HG02763 (cell line): ENCODE data around the gene AUTS2.

Experiments used
- ATAC-seq: cut with Tn5 transposase; IDR thresholded peaks from one replicate; pipeline ENCODE4 v1.9.1; 2021; ENCODE audit warnings: mild to moderate bottlenecking, moderate library complexity; ENCODE audit not compliant: unreplicated experiment

Gene AUTS2

DNA sequence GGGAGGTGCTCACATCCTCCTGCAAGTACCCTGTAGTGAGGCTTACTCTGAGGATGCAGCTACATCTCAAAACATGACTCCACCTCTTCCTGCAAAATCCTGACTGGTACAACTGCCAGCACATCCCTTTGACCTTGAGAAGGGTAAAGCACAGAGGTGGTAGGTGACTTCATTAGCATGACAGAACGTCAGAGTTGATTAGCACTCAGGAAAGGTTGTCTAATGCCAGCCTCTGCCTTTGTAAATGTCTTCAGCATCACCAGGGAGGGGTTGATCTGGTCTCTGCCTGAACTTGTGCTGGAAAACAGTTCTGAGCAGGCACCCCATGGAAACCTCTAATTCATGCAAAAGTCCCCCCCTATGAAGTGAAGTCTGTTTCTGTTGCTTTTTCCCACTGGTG is 942.4 kb downstream of the AUTS2 start:
- ATAC-seq: no peak

DNA sequence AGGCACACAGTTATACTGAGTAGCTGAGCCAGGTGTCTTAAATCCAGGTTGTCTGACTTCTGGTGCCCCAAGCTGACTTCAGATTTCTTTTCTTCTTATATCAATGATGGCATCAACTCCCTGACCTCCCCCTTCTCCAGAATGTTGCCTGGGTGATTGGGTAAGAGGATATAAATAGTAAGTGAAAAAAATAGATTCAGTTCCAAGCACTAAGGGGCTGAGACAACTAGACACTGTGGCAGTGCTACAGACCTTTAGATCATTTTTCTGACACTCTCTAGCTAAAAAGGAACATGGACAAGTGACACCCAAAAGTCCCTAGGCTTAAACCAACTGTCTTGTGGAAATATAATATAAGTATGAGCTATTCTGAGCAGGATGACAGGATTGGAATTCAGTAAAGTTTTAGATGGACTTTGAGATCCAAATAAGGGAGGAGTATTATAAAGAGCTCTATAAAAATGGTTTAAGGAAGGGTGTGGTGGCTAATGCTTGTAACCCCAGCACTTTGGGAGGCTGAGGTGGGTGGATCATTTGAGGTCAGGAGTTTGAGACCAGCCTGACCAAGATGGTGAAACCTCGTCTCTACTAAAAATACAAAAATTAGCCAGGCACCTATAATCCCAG is 944.6 kb downstream of the AUTS2 start:
- no peak for ATAC-seq

DNA sequence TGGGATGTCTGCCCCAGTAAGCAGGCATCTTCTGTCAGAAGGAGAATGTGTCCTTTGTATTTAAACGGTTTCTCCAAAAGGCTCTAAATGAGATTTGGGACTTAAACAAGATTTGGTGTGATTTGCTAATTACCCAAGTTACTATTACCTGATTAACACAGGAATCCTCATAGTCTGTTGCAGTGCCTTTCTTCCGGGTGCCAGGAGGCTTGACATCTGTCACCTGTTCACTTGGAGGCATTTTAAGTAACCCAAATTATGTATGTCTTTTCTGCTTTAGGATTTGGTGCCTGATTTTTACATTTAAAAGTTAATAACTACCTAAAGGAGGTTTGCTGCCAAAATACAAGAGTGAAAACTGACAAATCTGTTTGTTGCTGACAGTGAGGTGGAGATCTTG is 945.7 kb downstream of the AUTS2 start:
- ATAC-seq: no peak

DNA sequence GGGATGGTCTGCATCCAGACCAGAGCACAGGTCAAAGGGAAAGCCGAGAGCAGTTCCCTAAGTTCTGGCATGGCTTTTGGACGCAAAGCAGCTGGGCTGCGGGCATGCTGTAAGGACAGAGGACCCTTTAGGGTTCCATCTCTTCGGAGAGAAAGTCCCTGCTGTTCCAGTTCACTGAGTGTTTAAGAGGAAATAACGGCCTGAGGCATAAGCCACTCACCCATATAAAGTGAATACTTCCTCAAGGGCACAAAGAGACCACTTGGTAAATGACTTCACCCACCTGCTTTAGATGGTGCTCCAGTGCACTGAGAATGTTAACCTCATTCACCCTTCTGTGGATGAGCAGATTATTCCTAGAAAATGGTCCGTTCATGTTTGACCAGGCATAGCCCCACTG is 946.9 kb downstream of the AUTS2 start:
- no peak for ATAC-seq

DNA sequence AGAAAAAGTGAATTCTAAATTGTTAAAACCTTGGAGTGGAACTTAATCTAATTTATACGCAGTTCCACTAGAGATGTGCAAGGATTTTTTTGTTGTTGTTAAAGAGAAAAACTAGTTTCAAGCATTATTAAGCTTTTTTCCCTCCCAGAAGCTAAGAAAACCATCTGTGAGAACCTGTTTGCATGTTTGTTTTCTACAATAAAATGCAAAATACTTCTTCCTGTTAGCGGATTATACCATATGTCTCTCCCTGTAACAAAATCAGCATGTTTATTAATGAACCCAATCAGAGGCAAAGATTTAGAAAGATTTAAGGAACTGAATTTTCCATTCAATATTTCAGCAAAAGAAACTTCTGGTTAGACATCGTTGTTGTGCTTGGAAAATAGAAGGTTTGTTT is 953.9 kb downstream of the AUTS2 start:
- ATAC-seq: no peak

DNA sequence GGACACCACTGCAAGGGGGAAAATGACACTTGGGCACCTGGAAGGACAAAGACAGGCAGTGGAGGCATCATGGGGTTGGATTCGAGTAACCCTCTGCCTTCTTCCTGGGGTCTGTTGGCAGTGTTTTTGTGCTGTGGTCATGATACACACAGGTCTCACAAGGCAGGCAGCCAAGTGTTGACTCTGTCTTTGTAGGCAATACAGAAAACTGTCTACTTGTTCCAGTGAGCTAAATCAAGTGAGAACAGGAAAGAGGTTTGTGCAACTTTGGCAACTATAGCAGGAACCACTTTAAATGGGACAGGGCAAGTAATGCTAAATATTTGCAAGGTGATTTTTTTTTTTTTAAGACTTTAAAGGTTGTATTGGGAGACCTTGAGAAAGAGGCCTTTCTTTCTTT is 955.1 kb downstream of the AUTS2 start:
- no peak for ATAC-seq

DNA sequence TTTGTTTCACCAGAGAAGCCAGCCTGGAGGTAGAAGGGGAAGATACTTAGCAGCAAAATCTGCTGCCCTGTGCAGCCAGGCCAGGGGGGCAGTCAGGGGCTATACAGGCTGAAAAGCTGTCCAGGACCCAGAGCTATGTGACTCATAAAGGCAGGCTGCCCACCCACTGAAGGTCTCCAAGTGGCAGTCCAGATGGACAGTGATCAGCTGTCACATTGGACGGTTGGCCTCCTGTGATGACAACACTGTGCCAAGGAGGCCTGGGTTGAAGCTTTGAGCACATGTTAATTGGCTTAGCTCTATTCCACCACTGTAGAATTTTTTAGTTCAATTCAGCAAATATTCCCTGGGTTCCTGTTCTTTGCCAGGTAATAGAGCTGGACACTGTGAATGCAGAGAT is 956.4 kb downstream of the AUTS2 start:
- no peak for ATAC-seq

DNA sequence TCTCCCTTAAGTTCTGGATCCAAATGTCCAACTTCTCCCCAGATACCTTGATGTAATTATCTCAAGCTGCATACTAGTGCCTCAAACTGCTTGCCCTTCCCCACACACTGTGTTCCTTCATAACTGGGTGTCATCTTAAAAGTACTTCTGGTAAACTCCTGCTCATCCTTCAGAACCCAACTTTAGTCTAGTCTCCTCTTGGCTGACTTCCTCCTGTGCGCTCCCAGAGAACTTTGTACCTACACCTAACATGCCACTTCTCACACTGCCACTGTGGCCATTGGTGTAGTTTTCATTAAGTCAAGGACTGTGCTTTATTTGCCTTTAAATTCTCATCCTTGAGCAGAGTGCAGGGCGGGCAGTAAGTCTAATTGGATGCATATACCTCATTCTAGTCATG is 958.5 kb downstream of the AUTS2 start:
- ATAC-seq: no peak

DNA sequence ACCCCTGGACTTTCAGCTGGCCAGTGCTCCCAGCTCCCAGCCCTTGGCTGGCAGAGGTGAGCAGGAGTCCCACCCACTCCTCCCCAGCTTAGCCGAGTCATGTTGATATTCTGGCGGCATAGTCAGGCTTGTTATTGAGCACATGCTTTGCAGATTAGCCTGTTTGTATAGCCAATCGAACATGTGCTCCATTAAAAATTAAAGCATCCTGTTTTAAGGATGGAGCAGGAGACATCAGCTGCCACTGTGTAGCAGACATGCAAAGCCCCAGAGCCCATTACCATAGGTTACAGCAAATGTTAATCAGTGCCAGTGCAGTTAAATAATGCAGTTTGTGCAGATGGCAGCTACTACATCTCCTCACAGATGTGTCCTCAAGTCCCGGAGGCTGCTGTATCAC is 959.1 kb downstream of the AUTS2 start:
- no peak for ATAC-seq

DNA sequence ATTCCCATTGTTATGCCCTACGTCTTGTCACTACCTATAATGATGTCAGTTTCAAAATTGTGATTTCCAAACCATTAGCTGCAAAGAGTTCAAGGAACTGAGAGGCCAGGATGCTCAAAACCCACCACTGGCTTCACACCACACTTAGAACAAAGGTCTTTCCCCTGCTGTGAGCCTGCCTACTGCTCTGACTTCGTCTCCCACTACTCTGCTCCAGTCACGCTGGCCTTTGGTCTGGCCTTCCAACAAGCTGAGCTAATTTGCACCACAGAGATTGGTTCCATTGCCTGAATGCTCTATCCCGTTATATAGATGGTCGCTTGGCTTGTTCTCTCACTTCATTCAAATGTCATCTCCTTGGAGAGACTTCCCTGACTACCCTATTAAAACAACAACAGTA is 961.5 kb downstream of the AUTS2 start:
- no peak for ATAC-seq

DNA sequence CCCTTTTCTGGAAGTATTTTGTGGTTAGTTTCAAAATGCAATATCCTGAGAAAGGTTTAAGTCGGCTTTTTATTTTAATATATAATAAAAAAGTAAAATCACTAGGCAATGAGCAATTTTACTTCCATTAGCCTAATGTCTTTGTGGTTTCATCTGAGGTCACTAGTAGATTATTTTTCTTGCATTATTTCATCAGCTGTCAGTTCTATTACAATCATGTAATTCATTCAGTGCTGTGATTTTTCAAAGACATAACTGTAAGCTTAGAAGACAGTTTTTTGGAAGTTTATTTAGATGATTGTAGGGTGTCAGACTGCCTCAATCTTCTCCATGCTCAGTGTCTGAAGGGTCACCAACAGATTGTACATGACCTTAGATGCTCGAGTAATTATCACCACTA is 965.7 kb downstream of the AUTS2 start:
- ATAC-seq: no peak

DNA sequence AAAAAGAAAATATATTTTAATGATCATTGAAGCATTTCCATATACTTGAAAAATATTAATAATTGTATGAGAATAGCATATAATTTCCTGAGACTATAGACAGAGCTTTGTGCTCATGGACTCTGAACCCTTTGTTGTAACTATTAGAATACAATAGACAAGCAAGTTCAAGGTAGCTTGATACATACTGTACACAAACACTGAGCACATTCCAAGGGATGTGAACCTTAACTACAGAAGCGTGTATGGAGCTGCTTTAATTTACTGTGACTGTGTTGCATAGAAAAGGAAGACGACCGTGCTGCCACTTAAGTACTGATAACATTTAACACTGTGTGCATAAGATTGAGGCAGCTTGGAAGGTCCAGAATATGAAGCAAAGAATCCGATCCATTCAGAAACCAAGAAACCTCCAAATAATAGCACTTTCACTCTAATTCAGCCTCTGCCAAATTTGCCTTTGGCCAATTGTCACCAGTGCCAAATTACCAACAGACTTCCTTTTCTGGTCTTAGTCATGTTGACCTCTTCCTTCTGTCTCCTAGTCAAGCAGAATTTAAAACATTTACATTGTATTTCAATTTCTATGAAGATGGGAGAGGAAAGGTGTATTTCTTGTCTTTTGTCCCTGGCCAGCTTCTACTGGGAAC is 967.6 kb downstream of the AUTS2 start:
- no peak for ATAC-seq

DNA sequence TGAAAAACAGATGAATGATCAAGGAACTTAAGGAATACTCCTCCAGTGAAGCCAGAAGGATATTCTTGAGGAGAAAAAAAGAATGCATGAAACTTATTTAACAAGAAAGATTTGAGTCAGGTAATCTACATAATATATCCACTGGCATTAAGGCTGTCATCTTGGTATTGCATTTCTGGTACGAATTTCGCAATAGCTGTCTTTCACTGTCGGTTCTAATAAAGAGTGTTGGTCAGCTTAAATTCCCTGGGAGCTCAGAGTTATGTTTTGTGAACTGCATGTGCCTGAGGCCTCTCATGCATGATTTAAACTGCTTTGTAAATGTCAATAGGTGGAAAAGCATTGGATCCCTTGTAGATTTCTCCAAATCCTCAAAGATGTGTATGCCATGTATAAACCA is 968.4 kb downstream of the AUTS2 start:
- no peak for ATAC-seq

DNA sequence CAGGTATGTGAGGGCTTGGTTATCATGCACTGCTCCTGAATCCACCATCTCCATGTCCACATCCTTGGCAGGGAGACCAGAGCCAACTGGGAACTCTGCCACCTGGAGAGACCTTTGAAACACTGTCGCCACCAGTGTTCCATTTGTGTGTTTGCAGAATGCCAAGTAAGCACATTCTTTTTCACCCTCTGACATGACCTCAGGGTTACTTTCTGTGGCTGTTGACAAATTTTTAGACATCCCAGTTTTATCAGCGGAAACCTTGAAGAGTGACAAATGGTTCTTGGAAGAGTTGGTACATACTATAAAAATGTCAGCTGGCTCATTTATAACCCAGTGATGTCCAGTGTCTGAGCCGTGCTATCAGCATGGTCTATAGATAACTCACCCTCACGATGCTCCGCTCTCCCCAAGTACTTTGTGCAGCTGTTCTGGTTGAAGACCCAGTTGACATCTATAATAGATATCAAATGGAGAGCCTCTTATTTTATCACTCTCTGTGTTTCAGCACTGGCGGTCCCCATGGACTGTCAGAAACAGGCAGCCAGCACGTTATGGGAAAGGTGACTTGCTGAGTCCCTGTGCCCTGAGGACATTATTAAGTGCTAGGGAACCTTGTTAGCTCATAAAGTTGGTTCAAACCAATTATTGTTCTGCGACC is 970.5 kb downstream of the AUTS2 start:
- no peak for ATAC-seq

DNA sequence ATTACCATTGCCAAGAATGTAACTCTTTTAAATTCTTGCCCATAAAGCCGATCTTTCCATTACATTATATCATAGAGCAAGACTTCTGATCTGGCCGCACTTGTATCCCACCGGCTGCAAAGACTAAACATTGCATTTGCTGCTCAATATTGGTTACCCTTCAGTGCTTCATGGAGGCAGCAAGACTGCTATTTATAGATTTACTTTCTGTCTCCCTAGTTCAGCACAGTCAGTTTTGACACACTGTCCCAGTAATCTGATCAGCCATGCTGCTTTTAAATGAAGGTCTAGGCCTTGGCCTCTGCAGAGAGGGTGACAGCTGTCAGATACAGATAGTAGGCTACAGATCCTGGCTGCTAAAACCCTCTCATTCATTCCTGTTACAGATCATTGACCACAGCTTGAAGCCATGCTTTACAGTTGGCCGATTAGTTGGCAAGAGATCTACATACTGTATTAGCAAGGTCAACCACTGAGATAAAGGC is 971.1 kb downstream of the AUTS2 start:
- ATAC-seq: no peak

DNA sequence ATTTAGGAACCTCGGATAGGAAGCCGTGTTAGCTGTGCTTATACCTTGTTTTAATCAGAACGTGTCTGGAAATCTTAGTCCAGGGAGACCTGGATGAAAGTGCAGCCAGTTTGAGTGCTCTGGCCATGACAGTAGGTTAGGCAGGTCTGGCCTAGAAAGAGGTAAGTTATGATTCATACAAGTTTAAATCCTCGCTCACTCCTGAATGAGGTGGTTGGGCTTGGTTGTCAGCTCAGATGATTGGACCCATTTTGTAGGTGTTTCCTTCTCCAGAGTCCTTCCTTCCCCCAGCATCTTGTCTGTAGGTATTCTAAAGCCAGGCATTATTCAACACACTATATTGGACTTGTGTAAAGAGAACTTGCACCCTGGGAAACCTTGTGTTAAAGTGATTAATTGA is 971.8 kb downstream of the AUTS2 start:
- no peak for ATAC-seq

DNA sequence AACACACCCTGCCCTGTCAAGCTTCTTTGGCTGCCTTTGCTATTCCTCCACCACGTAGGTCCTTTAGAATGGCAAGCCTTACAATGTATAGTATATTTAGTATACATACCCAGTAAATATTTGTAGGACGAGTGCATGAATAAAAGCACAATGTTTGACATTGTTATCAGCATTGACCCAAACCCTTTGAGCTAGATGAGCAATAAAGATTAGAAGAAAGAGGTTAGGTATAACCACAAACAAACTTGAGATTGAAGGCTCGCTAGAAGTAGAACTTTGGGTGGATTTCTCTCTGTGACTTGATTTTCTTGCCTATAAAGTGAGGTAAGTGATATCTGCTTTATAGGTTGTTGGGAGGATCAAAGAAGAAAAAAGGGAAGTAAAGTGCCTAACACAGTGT is 972.7 kb downstream of the AUTS2 start:
- ATAC-seq: no peak

DNA sequence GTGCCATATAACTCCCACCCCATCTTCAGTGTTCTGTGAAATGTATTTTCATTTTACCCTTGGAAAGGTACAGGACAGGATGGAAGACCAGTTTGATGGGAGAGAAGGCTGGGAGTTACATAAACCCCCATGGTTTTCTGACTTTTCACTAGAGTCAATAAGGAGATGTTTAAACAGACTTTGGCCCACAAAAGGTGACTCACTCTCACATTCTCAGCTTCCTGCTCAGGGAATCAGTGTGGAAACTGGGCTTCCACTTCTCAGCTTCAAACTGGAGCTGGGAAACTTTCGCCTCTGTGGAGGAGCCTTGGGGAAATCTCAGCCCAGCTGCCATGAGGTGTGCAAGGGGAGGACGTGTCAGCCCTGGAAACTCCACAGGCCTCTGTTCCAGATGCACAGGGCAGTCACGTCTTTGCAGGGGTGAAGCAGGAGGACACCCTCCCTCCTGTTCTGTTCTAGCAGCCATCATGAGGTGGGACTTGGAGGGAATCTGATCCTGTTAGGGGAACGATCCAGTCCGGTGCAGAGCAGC is 973.2 kb downstream of the AUTS2 start:
- ATAC-seq: no peak

DNA sequence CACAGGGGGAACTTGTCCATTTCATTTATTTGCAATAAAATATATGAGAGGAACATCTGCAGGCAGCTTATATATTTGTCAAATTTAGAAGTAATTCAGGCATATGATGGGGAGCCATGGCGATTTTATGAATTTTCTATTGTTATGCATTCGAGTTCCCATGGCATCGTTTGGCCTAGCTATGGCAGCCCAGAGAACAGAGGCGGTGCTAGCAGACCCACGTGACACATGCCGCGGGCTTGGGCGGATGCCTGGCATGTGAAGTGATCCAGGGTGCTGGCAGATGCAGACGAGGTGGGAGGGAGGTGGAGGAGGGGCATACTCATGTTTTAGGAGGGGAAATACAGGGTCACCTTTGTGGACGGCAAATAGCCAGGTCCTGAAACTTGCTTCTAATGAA is 973.7 kb downstream of the AUTS2 start:
- ATAC-seq: no peak

DNA sequence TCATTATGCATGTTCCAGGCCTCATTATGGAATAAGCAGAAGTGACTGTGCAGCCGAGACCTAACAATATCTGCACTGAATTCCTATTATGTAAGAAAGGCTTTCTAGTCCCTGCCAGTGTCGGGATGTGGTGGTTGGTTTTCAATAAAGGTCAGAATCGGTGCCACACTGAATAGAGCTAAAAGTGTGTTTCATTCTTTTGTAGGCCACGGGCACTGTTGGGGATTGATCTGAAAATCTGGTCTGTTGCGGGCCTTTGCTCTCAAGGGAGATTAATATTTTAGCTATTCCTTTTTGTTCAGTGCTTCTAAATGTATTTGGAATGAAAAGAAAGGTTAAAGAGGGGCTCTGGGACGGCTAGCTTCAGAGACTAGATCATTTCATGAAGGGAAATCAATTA is 974.3 kb downstream of the AUTS2 start:
- ATAC-seq: no peak

DNA sequence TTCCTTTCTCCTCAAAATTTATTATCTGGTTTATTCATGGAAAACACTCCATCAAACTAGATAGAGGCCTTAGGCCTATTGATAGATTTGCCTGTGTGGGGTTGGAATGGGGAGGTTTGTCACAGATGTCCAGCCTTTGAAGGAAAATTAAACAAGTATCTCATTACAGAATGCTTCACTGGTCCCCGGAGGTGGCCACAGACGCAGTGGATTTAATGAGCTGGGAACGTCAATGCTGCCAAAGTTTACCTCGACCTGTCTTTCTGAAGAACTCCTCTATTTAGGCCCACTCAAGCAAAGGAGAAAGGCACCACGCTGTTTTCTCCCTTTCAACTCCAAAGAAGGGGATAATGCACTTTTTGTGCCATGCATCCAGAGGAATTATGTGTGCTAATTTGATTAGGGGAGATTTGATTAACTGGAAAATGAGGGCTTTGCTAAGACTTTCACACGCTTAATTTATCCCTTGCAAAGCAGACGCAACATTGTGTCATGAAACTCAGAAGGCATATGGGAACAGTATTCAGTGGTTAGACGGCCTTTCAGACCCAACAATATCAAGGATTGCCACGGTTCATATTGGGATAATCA is 974.9 kb downstream of the AUTS2 start:
- no peak for ATAC-seq

DNA sequence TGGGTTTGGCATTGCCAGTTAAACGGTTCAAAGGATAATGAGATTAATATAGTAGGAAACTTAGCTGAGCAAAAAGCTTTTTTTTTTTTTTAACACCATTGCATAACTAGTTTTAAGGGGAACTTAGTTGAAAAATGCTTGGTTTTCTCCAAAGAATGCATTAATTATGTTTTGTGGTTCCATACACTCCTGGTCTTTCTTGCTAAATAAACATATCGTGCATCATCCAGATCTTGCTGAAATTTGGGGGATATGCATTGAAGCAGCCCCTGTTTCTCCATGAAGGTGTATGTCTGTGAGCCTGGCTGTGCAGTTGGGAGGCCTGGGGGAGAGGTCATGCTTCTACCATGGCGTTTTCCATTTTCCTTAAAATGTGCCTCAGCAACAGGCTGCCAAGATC is 975.4 kb downstream of the AUTS2 start:
- ATAC-seq: no peak
